ENCODE results near the gene EMC8.

- TF ChIP-seq CTCF (IDR thresholded peaks at IDR 0.05; ENCODE audit: insufficient read depth, low read length, poor library complexity, severe bottlenecking) (no peak), EZH2phosphoT487 (conservative IDR thresholded peaks at IDR 0.05; ENCODE audit: low read length) (no peak)
Observed at GRCh38 chr16:85765211-85765610, 34.1 kb downstream of the EMC8 start.
